HEK293 (cell line): ENCODE results near the gene RBM10.

Experiments
- GLIS2 ChIP-seq: fragments of 450-650 bp; formaldehyde crosslinking; IDR thresholded peaks from 2 replicates; pipeline ENCODE4 v1.5.1; 2016; ENCODE audit warnings: missing biosample characterization, missing genetic modification characterization
- KLF1 ChIP-seq: fragments of 450-650 bp; formaldehyde crosslinking; IDR thresholded peaks from 2 replicates; pipeline ENCODE4 v1.5.1; 2016; ENCODE audit warnings: missing biosample characterization, missing genetic modification characterization
- MEIS1 ChIP-seq: sonication (generic); formaldehyde crosslinking; IDR thresholded peaks from 2 replicates; pipeline ENCODE4 v1.8.1; 2022; ENCODE audit warnings: missing genetic modification reagents, mild to moderate bottlenecking, borderline replicate concordance
- REST ChIP-seq: fragments of 450-650 bp; formaldehyde crosslinking; IDR thresholded peaks from 2 replicates; pipeline ENCODE4 v1.5.1; 2016; ENCODE audit warnings: missing biosample characterization, missing genetic modification characterization
- SP2 ChIP-seq: fragments of 450-650 bp; formaldehyde crosslinking; IDR thresholded peaks from 2 replicates; pipeline ENCODE4 v1.5.1; 2016; ENCODE audit warnings: missing biosample characterization, missing genetic modification characterization
- ZBTB8A ChIP-seq: fragments of 450-650 bp; formaldehyde crosslinking; IDR thresholded peaks from 2 replicates; pipeline ENCODE4 v1.5.1; 2016; ENCODE audit warnings: missing biosample characterization, missing genetic modification characterization
- ZNF174 ChIP-seq: fragments of 450-650 bp; formaldehyde crosslinking; IDR thresholded peaks from 2 replicates; pipeline ENCODE4 v1.5.0; 2017; ENCODE audit warnings: missing biosample characterization, mild to moderate bottlenecking, missing genetic modification characterization
- ZNF274 ChIP-seq, 2 experiments: fragments of 200-500 bp in 1 of 2; fragments of 450-650 bp in 1 of 2; sonication (Bioruptor generic) in 1 of 2; formaldehyde crosslinking in 1 of 2; IDR thresholded peaks; 2 replicates each; pipeline versions ENCODE4 v1.5.1 to v1.6.1; 2014 to 2016; ENCODE audit warnings: borderline replicate concordance in 1 of 2, inconsistent platforms in 1 of 2, low read length in 1 of 2, missing biosample characterization in 1 of 2, missing genetic modification characterization in 1 of 2
- ZNF560 ChIP-seq: fragments of 450-650 bp; formaldehyde crosslinking; IDR thresholded peaks from 2 replicates; pipeline ENCODE4 v1.5.1; 2017; ENCODE audit warnings: missing biosample characterization, missing genetic modification characterization, borderline replicate concordance
- ZNF626 ChIP-seq: fragments of 450-650 bp; sonication (Bioruptor Pico); formaldehyde crosslinking; IDR thresholded peaks from 2 replicates; pipeline ENCODE4 v1.5.1; 2018; ENCODE audit warnings: missing biosample characterization, missing genetic modification characterization, inconsistent platforms
- TF ChIP-seq, protein P1 (sequence below): fragments of 450-650 bp; formaldehyde crosslinking; IDR thresholded peaks from 2 replicates; pipeline ENCODE4 v1.5.1; 2016; ENCODE audit warnings: missing biosample characterization, missing genetic modification characterization
- TF ChIP-seq, protein P2 (sequence below): fragments of 450-650 bp; formaldehyde crosslinking; IDR thresholded peaks from 2 replicates; pipeline ENCODE4 v1.5.1; 2016; ENCODE audit warnings: missing biosample characterization, missing genetic modification characterization

DNA sequence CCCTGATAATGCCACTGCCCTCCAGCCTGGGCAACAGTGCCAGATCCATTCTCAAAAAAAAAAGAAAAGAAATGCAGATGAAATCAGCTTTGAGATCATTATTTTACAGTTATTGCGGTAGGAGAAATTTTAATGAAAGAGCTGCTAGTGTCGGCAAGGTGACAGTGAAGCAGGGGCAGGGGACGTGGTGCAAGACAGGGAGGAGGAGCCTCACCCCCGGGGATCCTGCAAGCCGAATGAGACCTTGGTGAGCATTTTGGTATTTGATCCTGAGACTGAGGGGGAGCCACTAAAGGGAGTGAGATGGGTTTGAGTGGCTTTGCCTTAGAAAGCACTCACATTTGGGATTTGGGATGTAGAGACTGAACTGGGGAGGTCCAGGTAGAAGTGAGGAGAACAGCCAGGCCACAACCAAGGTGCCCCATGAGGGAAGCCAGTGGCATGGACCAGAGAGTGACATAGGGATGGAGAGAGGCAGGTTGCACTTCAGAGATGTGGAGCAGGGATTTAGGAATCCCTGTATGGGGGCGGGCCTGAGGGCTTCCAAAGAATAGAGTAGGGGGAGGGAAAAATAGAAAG, 23.6 kb downstream of the RBM10 start:
- TF ChIP-seq ZNF274 (IDR thresholded peaks at IDR 0.05; ENCODE audit: low read length), result no peak
- no peak for TF ChIP-seq ZNF274 (tag by site-specific recombination; IDR thresholded peaks at IDR 0.05; ENCODE audit: borderline replicate concordance)
- TF ChIP-seq, protein P1, sequence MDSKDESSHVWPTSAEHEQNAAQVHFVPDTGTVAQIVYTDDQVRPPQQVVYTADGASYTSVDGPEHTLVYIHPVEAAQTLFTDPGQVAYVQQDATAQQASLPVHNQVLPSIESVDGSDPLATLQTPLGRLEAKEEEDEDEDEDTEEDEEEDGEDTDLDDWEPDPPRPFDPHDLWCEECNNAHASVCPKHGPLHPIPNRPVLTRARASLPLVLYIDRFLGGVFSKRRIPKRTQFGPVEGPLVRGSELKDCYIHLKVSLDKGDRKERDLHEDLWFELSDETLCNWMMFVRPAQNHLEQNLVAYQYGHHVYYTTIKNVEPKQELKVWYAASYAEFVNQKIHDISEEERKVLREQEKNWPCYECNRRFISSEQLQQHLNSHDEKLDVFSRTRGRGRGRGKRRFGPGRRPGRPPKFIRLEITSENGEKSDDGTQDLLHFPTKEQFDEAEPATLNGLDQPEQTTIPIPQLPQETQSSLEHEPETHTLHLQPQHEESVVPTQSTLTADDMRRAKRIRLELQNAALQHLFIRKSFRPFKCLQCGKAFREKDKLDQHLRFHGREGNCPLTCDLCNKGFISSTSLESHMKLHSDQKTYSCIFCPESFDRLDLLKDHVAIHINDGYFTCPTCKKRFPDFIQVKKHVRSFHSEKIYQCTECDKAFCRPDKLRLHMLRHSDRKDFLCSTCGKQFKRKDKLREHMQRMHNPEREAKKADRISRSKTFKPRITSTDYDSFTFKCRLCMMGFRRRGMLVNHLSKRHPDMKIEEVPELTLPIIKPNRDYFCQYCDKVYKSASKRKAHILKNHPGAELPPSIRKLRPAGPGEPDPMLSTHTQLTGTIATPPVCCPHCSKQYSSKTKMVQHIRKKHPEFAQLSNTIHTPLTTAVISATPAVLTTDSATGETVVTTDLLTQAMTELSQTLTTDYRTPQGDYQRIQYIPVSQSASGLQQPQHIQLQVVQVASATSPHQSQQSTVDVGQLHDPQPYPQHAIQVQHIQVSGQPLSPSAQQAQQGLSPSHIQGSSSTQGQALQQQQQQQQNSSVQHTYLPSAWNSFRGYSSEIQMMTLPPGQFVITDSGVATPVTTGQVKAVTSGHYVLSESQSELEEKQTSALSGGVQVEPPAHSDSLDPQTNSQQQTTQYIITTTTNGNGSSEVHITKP, result no peak
- TF ChIP-seq KLF1 (tag by site-specific recombination), result no peak
- TF ChIP-seq GLIS2 (tag by site-specific recombination), result no peak
- no peak for TF ChIP-seq ZNF626 (tag by site-specific recombination)
- TF ChIP-seq, protein P2, sequence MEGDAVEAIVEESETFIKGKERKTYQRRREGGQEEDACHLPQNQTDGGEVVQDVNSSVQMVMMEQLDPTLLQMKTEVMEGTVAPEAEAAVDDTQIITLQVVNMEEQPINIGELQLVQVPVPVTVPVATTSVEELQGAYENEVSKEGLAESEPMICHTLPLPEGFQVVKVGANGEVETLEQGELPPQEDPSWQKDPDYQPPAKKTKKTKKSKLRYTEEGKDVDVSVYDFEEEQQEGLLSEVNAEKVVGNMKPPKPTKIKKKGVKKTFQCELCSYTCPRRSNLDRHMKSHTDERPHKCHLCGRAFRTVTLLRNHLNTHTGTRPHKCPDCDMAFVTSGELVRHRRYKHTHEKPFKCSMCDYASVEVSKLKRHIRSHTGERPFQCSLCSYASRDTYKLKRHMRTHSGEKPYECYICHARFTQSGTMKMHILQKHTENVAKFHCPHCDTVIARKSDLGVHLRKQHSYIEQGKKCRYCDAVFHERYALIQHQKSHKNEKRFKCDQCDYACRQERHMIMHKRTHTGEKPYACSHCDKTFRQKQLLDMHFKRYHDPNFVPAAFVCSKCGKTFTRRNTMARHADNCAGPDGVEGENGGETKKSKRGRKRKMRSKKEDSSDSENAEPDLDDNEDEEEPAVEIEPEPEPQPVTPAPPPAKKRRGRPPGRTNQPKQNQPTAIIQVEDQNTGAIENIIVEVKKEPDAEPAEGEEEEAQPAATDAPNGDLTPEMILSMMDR, result no peak
- TF ChIP-seq SP2 (tag by site-specific recombination), result no peak
- TF ChIP-seq ZNF560, result no peak
- no peak for TF ChIP-seq ZNF174 (tag by site-specific recombination)
- no peak for TF ChIP-seq ZBTB8A
- TF ChIP-seq REST, result no peak
- no peak for TF ChIP-seq MEIS1 (CRISPR knock-in tag)
